ENCODE results near the gene PXDN. TPM values are rescaled to one million over a fixed set of nuclear protein-coding genes. Genes with fewer than 3 reads are reported as not detected.
A peak's percentile ranks its signal among the peaks of the same experiment; 100 is the strongest.

Gene PXDN
- total RNA-seq, 1 donor from 2014 or later = 38.1 TPM

DNA sequence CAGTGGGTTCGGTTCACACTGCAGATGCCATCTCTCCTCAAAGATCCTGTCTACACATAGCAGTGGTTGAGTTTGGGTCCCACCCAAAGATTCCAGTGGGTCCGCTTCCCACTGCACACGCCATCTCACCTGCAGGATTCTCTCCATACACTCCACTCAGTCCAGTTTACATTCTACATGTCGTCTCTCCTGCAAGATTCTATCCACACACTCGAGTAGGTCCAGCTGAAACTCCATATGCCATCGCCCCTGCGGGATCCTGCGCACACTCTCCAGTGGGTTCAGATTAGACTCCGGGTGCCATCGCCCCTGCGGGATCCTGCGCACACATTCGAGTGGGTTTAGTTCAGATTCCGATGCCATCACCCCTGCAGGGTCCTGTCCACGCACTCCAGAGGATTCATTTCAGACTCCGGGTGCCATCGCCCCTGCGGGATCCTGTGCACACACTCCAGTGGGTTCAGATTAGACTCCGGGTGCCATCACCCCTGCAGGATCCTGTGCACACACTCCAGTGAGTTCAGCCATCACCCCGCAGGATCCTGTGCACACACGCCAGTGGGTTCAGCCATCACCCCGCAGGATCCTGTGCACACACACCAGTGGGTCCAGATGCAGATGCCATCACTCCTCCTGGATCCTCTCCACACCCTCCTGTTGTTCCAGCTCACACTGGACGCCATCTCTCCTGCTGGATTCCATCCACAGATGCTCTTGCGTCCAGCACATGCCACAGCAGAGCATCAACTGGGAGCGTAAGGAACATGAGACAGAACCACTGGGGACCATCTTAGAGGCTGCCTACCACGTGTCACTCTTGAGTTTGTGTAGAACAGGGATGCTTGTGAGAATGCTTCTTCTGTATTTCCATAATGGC, 3.0 kb upstream of the PXDN start:
- DNase-seq (ENCODE audit: low spot score) (peak; percentile 51), ATAC-seq (no peak)
- intact Hi-C loops (cut with DNase I) = loop anchor here (10.0 kb wide), 1 partner anchor 93 kb away; no protein-coding TSS in a partner anchor

DNA sequence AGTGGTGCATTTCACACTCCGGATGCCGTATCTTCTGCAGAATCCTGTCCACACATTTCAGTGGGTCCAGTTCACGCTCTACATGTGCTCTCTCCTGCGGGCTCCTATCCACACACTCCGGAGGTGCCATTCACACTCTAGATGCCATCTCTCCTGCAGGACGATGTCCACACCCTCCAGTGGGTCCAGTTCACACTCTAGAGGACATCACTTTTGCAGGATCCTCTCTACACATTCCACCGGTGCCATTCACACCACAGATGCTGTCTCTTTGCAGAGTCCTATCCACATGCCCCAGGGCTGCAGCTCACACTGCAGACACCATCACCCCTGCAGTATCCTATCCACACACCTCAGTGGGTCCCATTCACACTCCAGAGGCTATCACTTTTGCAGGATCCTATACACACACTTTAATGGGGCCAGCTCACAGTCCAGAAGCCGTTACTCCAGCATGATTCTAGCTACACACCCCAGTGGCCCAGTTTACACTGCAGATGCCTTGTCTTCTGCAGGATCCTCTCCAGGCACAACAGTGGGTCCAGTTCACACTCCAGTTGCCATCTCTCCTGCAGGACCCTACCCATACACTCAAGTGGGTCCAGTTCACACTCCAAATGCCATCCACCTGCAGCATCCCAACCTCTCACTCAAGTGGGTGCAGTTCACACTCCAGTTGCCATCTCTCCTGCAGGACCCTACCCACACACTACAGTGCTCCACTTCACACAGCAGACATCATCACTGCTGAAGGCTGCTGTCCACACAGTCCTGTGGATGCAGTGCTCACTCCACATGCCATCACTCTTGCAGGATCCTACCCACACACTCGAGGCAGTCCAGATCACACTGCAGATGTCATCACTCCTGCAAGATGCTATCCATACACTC, 2.1 kb upstream of the PXDN start:
- peak; percentile 28 for DNase-seq (ENCODE audit: low spot score)
- intact Hi-C loops (cut with DNase I) = loop anchor here (10.0 kb wide), 1 partner anchor 92 kb away; no protein-coding TSS in a partner anchor
- no peak for ATAC-seq

DNA sequence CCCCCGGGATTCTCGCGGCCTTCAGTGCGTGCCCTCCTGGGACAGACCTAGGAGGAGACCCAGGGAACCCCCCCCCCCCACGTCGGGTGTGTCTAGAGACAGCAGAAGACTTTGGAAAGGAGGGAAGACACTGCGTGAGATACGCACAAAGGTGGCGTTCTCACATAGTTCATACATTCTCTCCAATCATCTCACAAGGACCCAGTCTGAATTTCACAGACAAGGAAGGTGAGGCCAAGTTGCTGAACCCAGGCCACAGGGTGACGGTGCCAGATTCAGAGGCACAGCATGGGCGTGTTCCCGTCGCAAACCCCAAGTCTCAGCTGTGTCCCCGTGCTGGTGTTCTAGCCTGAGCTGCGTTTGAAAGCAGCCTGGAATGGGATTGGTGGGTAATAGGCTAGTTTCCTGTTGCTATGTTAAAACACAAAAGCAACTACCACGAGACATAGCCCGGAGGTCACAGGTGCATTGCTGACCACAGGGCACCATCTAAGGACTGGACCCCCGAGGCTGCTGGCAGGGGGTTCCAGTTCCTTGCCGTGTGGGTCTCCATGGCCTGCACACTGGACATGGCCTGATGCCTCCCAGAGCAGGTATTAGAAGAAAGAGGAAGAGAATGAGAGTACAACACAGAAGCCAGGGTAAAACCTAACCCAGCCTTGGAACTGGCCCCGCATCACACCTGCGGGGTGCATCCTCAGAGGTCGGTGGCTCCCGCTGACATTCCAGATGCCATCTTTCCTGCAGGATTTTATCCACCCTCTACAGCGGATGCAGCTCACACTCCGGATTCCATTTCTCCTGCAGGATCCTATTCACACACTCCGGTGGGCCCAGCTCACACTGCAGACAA, 1.1 kb upstream of the PXDN start:
- no peak for ATAC-seq
- DNase-seq (ENCODE audit: low spot score) = peak; percentile 50

DNA sequence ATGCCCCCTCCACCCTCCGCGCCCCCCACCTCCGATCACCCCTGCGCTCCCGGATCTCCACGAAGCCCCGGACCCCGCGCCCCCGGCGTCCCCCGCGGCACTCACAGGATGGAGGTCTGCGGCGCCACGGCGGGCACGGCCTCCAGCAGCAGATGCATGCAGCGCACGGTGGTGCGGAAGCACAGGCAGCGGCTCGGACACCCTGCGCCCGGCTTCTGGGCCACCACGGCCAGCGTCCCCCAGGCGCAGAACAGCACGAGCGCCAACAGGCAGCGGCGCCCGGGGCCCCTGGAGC, 217 bp downstream of the PXDN start:
- intact Hi-C loops (cut with DNase I) = loop anchor here (10.0 kb wide), 1 partner anchor 89 kb away; no protein-coding TSS in a partner anchor
- DNase-seq (ENCODE audit: low spot score) (peak; percentile 63), ATAC-seq (no peak)

More for the DNA sequence above, 1.1 kb upstream of the PXDN start:
- intact Hi-C loops (cut with DNase I) = loop anchor here (10.0 kb wide), 1 partner anchor 91 kb away; no protein-coding TSS in a partner anchor

DNA sequence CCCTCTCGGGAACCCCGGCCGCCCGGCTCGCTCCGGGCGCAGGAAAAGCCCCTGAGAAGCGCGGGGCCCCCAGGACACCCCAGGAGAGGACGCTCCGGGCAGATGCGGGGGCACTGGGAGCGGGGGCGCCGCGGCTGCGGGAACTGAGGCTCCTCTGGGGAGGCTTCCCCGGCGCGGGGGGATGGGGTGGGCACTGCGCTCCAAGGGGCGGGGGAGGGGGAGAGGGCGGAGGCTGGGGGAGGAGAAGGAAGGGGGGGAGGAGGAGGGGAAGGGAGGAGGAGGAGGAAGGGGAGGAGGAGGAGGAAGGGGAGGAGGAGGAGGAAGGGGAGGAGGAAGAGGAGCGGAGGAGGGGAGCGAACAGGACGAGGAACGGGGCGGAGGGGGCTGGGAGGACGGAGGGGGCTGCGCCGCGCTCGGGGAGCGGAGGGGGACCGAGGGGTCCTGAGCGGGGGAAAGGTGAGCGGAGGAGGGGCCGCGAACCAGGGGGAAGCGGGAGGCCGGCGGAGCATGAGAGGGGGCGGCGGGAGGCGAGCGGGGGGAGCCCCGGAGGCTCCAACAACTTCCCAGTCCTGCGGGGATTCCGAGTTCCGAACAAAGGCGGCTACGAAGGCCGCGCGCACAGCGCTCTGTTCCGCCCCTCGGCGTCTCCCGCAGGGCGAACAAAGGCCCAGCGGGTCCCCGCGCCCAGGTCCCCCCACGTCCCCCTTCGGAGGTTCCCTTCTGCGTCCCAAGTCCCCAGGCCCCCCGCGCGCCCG, 742 bp downstream of the PXDN start:
- intact Hi-C loops (cut with DNase I) = loop anchor here (10.0 kb wide), 1 partner anchor 89 kb away; no protein-coding TSS in a partner anchor
- peak; percentile 24 for ATAC-seq
- peak; percentile 69 for DNase-seq (ENCODE audit: low spot score)

DNA sequence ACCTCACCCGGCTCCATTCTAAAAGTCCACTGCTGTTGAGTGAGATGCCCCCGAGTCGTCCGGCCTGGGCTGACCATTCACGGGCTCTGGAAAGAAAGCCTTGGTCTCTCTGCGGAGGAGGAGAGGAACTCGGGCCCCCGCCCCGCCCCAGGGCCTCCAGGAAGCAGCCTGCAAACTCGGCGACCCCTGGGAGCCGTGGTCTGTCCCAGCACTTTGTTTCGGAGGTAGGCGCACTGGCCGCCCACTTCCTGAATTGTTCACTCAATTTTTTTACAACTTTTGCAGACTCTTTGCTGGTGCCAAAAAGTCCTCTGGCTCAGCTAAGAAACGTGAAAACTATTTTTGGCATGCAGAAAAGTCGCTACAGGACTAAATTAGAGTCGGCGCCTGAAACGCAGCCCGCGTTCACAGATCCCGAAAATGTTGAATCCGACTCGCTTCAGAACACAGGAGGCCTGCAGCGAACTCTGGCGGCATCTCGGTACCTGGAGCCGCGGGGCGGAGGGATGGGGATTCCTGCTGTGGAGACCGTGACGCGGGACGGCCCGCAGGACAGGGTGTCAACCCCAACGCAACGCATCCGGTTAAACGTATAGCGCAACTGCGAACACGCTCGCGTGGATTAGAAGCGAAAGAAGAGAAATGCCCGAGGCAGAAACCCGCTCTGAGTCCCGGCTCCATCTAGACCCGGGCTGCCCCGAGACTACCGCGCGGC, 1.5 kb downstream of the PXDN start:
- intact Hi-C loops (cut with DNase I) = loop anchor here (10.0 kb wide), 1 partner anchor 88 kb away; no protein-coding TSS in a partner anchor
- ATAC-seq (peak; percentile 84), DNase-seq (ENCODE audit: low spot score) (peak; percentile 90)

DNA sequence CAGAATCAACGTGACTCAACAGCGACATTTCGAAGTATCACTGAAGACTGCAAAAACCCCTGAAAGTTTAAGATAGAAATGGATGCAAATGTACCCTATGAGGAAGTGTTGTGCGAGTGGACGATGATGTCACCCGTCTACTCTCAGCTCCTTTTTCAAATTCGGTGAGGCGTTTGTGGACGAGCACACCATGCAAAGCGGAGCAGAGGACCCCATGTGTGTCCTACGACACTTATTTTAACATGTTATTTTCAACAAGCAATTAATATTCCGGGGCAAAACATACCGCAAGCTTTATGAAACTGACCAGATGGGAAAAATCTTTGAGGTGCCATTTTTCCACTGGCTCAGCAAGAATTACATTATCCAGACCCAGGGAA, 2.0 kb downstream of the PXDN start:
- DNase-seq (ENCODE audit: low spot score) = peak; percentile 18
- no peak for ATAC-seq
- intact Hi-C loops (cut with DNase I) = loop anchor here (10.0 kb wide), 1 partner anchor 87 kb away; no protein-coding TSS in a partner anchor

DNA sequence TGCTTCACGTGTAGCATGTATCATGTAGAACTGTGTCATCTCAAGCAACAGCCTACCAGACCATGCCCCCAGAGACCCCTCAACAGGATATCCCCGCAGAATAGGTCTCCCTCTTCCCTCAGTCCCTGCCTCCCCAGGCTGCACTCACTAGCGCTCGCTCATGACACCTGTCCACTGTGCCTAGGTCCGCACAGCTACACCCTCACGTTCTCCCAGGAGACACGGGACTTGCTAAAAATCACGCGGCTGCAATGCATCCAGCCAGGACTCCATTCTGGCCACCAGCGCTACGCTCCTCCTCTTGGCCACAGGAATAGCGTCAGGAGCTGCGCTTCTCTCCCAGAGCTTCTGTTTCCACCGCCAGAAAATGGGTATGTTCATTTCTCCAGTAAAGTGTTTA, 2.5 kb downstream of the PXDN start:
- intact Hi-C loops (cut with DNase I) = loop anchor here (10.0 kb wide), 1 partner anchor 87 kb away; no protein-coding TSS in a partner anchor
- DNase-seq (ENCODE audit: low spot score) = peak; percentile 55
- ATAC-seq = no peak

DNA sequence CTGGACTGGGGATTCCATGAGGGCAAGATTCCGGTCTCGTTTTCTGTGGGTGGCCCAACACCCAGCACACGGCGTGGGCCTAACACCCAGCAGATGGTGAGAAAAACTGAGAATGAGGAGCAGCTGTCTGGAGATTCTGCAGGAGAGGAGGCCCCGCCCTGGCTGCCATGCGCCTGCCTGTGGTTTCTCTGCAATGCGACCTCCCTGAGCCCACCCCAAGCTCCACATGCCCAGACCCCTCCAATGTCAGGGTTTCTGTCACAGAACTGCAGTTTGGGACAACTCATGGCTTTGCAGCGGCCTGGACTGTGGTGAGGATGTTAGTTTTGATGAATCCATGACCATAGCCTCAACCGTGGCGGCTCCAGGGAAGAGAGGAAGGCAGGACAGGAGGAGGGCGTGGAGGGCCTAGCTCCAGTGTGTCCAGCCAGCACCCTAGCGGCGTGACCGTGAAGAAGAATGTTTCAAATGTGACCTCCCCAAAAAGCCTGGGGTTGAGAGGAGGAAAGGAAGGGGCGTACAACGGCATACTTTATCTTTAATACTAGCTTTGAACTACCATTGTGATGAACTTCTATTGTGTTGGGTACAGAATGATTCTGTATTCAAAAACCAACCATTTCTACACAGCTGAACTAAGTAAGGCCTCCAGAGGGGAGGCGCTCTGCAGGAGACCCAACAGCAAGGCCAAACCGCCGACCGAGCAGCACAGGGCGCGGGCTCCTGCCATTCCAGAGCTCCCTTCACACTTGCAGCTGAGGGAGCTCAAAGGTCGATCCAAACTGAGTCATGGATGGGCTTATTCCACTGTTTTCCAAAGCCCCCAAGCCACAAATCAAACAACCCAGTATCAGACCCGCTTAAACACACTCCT, 3.4 kb downstream of the PXDN start:
- ATAC-seq (no peak), DNase-seq (ENCODE audit: low spot score) (peak; percentile 56)
- intact Hi-C loops (cut with DNase I) = loop anchor here (10.0 kb wide), 1 partner anchor 86 kb away; no protein-coding TSS in a partner anchor

DNA sequence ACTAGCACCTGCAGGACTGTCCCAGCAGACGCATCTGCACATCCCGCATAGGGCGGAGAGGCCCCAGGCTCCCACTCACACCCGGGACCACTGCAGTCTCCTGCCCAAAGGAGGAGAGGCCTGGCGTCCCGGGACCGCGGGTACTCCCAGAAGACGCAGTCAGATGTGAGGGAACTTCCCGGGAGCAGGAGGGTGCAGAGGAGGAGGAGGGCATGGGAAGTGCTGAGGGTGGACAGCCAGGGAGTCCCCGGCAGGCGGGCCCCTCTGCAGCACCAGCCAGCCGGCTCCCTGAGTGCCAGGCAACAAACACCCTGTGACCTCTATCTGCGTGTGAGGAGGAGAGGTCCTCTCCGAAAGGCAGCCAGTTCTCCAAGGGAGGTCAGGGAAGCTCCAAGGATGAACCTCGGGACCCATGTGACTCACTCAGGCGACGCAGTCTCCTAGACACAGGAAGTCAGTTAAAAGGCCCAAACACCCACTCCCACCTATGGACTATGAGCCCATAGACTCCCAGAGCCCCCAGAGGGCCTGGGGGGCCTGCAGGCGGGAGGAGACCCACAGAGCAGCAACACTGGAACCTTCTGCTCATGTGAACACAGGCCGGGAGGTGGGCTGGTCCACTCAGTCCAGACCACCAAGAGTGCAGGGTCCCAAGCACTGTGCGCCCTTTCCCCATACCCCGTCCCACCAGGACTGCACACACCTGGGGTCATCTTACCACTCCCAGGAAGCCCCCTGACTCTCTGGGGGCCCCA, 4.2 kb downstream of the PXDN start:
- DNase-seq (ENCODE audit: low spot score) (peak; percentile 57), ATAC-seq (no peak)
- intact Hi-C loops (cut with DNase I) = loop anchor here (10.0 kb wide), 1 partner anchor 85 kb away; no protein-coding TSS in a partner anchor

DNA sequence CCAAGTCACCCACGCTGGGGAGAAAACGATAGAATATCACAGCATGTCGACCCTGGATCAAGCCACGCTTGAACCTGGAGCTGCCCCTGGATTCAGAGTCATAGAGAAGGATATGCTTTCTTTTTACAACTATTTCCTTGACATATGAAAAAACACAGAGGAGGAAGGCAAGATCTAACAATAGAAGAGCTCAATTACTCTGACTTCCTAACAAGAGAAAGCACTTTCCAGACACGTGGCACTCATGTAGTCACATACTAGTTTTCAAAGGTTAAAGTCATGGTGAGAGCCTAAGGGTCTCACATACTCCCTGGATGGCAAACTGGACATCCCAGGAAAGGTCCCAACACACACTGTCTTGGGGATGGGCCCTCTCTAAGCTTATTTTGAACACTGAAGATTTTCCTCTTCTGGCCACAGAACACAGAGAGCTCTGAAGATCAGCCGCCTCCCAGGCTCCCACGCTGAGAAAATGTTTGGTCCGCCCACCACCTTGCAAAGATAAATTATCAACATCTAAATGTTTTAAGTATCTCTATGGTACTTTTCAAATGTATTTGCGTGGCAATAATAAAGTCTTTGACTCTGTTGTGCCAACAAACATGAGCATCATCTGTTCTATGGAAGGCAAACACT, 4.9 kb downstream of the PXDN start:
- no peak for ATAC-seq
- intact Hi-C loops (cut with DNase I) = no loop called here

DNA sequence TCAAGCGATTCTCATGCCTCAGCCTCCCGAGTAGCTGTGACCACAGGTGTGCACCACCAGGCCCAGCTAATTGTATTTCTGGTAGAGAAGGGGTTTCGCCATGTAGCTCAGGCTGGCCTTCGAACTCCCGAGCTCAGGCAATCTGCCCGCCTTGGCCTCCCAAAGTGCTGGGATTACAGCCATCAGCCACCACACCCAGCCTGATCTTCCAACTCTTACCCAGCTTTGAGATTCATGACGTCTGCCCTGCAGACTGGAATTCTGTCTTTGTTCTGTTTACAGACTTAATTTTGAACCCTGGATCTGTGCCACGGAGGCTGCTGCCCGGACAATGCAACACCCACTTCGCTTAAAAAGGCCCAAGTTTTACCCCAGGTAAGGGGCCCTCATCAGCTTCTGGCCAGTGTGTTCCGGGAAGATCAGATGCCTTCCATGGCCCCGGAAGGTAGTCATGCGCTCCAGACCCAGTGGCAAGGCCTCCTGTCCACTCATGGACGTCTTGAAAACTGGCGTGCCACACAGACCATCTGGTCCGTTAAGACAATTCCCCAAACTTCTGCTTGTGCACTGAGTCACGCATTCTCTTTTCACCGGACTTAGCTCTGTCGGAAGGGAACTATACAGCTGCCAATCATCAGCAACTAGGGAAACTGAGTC, 5.5 kb downstream of the PXDN start:
- DNase-seq (ENCODE audit: low spot score) (peak; percentile 53), ATAC-seq (peak; percentile 38)
- intact Hi-C loops (cut with DNase I) = no loop called here

More for the DNA sequence above, 4.9 kb downstream of the PXDN start:
- DNase-seq (ENCODE audit: low spot score) = peak; percentile 31

DNA sequence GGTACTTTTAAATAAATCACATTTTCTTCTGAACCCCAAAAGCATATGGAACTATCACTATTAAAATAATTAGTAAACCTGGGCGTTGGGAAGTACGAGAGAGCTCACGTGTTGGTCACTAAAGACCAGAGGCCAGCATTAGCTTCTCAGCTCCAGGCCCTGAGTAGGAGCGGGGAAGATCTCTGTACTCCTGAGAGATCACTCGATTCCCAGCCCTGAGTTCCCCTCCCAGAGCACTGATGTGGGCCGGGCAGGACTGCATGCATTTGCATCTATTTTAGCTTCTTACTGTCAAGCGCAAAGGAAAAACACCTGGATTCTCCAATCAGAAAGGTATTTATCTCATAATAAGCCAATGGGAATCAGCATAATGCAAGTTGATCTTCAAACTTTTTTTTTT, 6.2 kb downstream of the PXDN start:
- intact Hi-C loops (cut with DNase I) = no loop called here

DNA sequence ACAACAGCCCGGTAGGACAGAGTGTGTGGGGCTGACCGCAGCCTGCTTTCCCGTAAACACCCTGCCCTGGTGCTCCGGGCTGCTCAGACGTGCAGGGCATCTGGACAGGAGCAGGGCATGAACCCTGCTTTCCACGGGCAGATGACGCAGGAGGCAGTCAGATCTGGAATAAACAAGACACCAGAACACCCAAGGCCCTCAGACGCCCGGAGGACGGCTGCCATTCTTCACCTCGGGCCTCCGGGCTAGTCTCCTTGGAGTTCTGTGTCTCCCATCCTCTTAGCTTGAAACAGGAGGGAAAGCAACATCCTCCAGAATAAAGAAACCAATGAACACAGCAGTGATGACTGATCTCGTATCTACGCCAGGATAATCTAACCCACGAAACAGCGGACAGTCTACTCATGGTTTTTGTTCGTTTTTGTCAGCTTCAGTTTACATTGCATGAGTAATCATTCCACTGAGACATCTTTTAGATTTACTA, 7.3 kb downstream of the PXDN start:
- peak; percentile 39 for DNase-seq (ENCODE audit: low spot score)
- intact Hi-C loops (cut with DNase I) = no loop called here
- no peak for ATAC-seq

More for the DNA sequence above, 6.2 kb downstream of the PXDN start:
- no peak for ATAC-seq
- DNase-seq (ENCODE audit: low spot score) = peak; percentile 40
